ENCODE results near the gene LPP.
"Not testable (repeated sequence)": the region's sequence is repeated elsewhere in the genome, so short reads cannot be mapped to it uniquely, and the experiment has no call there.

The LPP gene

DNA sequence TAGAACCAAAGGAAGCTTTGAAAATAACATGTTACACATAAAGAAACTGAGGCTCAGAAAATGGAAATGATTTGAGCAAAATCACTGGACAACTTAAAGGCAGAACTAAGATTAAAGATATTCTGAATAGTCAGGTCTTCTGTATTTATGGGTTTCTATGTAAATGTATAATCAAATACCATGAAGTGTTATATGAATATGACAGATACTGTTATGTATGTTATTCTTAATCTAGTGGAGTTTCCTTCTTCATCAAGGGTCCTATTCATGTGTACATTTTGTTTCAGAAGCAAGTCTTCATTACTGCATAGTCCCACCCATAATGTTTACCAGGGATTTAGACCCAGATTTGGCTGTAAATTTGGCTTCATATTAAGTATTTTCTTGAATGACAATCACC is 547.0 kb downstream of the LPP start:
- no peak overlapping the region for H3K27ac ChIP-seq
- TF ChIP-seq, protein P1, sequence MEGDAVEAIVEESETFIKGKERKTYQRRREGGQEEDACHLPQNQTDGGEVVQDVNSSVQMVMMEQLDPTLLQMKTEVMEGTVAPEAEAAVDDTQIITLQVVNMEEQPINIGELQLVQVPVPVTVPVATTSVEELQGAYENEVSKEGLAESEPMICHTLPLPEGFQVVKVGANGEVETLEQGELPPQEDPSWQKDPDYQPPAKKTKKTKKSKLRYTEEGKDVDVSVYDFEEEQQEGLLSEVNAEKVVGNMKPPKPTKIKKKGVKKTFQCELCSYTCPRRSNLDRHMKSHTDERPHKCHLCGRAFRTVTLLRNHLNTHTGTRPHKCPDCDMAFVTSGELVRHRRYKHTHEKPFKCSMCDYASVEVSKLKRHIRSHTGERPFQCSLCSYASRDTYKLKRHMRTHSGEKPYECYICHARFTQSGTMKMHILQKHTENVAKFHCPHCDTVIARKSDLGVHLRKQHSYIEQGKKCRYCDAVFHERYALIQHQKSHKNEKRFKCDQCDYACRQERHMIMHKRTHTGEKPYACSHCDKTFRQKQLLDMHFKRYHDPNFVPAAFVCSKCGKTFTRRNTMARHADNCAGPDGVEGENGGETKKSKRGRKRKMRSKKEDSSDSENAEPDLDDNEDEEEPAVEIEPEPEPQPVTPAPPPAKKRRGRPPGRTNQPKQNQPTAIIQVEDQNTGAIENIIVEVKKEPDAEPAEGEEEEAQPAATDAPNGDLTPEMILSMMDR (IDR thresholded peaks at IDR 0.05; ENCODE audit: low read depth, low read length, missing control alignments): no peak
- no peak for DNase-seq
- H3K36me3 ChIP-seq (replicated peaks): no peaks in the 10 kb centered on the region
- no peaks in the 10 kb centered on the region for H3K27me3 ChIP-seq (replicated peaks)
- H3K4me3 ChIP-seq (ENCODE audit: low read depth, low read length): no peak overlapping the region
- in situ Hi-C loops (cut with HindIII; ENCODE audit: low pct_ligation_motif_present, low sequenced_read_pairs): no loop called here

DNA sequence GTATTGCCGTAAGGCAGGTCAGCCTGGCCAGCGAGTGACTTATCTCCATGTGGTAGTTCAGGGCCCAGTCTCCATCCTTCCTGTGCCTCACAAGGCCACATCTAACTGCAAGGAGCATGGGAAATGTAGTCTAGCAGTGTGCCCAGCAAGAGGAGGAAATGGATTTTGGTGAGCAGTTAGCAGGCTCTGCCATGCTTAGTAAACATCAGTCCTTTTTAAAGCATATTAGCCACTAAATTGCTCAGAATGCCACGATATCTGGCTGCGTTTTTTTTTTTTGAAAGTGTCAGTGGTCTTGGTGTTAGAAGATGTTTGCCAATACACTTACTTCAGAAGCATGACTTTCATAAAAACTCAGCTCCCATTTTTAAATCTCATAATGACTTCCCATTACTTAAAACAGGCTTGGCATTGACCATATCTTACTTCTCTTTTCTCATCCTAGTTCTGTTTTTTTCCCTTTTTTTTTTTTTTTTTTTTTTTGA is 547.6 kb downstream of the LPP start:
- TF ChIP-seq, protein P1 (IDR thresholded peaks at IDR 0.05; ENCODE audit: low read depth, low read length, missing control alignments): no peak
- no peaks in the 10 kb centered on the region for H3K36me3 ChIP-seq (replicated peaks)
- no peak overlapping the region for H3K4me3 ChIP-seq (ENCODE audit: low read depth, low read length)
- no peak overlapping the region for H3K27ac ChIP-seq
- DNase-seq: no peak
- in situ Hi-C loops (cut with HindIII; ENCODE audit: low pct_ligation_motif_present, low sequenced_read_pairs): no loop called here
- H3K27me3 ChIP-seq (replicated peaks): no peaks in the 10 kb centered on the region

DNA sequence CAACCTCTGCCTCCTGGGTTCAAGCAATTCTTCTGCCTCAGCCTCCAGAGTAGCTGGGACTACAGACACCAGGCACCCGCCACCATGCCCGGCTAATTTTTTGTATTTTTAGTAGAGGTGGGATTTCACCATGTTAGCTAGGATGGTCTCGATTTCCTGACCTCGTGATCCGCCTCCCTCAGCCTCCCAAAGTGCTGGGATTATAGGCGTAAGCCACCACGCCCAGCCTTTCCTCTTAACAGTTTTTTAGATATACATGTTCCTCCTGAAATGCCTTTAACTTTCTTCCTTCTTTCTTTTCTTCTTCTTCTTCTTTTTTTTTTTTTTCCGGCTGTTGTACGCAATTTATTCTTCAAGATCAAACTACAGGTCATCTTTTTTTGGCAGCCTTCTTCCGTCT is 548.1 kb downstream of the LPP start:
- H3K27ac ChIP-seq; in situ Hi-C loops (cut with HindIII; ENCODE audit: low pct_ligation_motif_present, low sequenced_read_pairs): not testable (repeated sequence)

GRCh38 chr3:188706176-188706575 is 552.2 kb downstream of the LPP start:
- Histone ChIP-seq H3K27ac (no peak overlapping the region), H3K36me3 (replicated peaks) (no peaks in the 10 kb centered on the region), H3K4me3 (ENCODE audit: low read depth, low read length) (no peak overlapping the region), H3K27me3 (replicated peaks) (no peaks in the 10 kb centered on the region)
- in situ Hi-C loops (cut with HindIII; ENCODE audit: low pct_ligation_motif_present, low sequenced_read_pairs): no loop called here
- TF ChIP-seq, protein P1 (IDR thresholded peaks at IDR 0.05; ENCODE audit: low read depth, low read length, missing control alignments): no peak
- DNase-seq: no peak

More for the DNA sequence above, 548.1 kb downstream of the LPP start:
- DNase-seq; H3K4me3 ChIP-seq (ENCODE audit: low read depth, low read length); H3K36me3 ChIP-seq (replicated peaks); H3K27me3 ChIP-seq (replicated peaks): not testable (repeated sequence)

DNA sequence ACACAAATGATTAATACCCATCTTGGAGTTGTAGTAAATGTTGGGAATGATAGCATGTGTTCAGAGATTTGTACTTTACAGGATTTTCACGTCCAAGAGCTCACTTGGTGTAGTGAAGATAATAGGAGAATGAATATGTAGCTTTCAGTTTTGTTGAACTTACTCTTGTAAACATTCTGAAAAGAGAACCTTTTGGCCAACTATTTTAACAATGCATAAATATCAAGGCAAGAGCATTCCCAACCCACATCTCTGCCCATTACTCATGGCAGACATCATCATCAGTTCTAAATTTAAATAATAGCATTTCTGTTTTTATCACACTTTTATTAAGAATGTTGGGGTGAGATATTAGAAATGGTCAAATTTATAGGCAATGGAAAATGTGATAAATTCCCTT is 552.6 kb downstream of the LPP start:
- in situ Hi-C loops (cut with HindIII; ENCODE audit: low pct_ligation_motif_present, low sequenced_read_pairs): no loop called here
- H3K36me3 ChIP-seq (replicated peaks): no peaks in the 10 kb centered on the region
- H3K27ac ChIP-seq: no peak overlapping the region
- no peak for DNase-seq
- no peak overlapping the region for H3K4me3 ChIP-seq (ENCODE audit: low read depth, low read length)
- no peaks in the 10 kb centered on the region for H3K27me3 ChIP-seq (replicated peaks)
- TF ChIP-seq, protein P1 (IDR thresholded peaks at IDR 0.05; ENCODE audit: low read depth, low read length, missing control alignments): no peak

DNA sequence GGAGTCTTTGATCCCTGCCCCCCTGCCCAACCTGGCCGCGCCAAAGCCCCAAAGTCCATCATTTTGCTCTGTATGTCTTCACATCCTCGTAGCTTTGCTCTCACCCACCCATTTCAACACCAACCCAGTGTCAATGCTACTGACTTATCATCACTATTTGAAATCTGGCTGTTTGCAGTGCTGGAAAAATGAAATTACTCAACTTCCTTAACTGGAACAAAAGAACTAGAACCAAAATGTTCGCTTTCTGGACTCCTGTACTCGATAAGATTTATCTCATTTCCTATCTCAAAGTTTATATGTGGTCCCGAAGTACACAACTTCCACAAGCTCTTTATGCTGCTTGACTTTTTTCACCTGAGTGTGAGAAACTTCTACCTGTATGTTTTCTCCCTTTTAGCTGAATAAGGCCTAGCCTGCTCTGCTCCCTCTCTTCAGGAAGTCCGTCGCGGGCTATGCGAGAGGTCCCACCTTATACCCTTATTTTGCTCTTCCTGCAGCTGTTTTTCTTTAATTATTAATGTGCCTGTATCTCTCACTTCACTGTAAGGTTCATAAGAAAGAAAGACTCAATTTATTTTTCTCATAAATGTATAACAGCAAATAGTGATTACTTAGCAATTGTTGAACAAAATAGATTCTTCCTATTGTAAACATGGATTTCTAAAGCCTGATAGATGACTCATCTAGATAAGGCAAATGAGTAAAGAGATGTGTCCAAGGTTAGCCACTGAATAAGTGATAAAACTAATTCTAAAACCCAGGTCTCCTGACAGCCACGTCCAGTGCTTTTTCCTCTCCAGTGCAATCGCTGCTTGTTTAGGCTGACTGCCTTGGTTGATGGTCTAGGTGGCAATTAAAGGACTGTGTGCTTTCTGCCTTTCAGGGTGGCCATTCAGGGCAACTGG is 553.7 kb downstream of the LPP start:
- no peak overlapping the region for H3K27ac ChIP-seq
- no peaks in the 10 kb centered on the region for H3K36me3 ChIP-seq (replicated peaks)
- no peak for DNase-seq
- TF ChIP-seq, protein P1 (IDR thresholded peaks at IDR 0.05; ENCODE audit: low read depth, low read length, missing control alignments): no peak
- no peak overlapping the region for H3K4me3 ChIP-seq (ENCODE audit: low read depth, low read length)
- H3K27me3 ChIP-seq (replicated peaks): no peaks in the 10 kb centered on the region
- in situ Hi-C loops (cut with HindIII; ENCODE audit: low pct_ligation_motif_present, low sequenced_read_pairs): no loop called here
